GM19238 (cell line): ENCODE results near the gene PCYT1A.
"Not testable (repeated sequence)": the region's sequence is repeated elsewhere in the genome, so short reads cannot be mapped to it uniquely, and the experiment has no call there.

Source experiments
- DNase-seq: peaks from one replicate; pipeline ENCODE4 v3.0.0; 2011; ENCODE audit warnings: low spot score; ENCODE audit not compliant: insufficient read length

PCYT1A gene

GRCh38 chr3:196215493-196216020, 72.0 kb downstream of the PCYT1A start:
- DNase-seq, result no peak

- DNase-seq, result no peak
Observed at GRCh38 chr3:196214783-196215441, 72.6 kb downstream of the PCYT1A start.

- no peak for DNase-seq
Observed at GRCh38 chr3:196210673-196211556, 76.6 kb downstream of the PCYT1A start, which contains the start of gene ZDHHC19. Gene ZDHHC19 (minus strand): TSS chr3:196211400. CDS start chr3:196211315, 85 bp downstream.

- DNase-seq, result not testable (repeated sequence)
Observed at GRCh38 chr3:196209944-196210672, 77.4 kb downstream of the PCYT1A start.

GRCh38 chr3:196208942-196209695, 78.4 kb downstream of the PCYT1A start:
- DNase-seq, result no peak

GRCh38 chr3:196207833-196208607, 79.5 kb downstream of the PCYT1A start:
- peak; percentile 63 for DNase-seq

GRCh38 chr3:196207159-196207832, 80.2 kb downstream of the PCYT1A start:
- DNase-seq, result no peak

- not testable (repeated sequence) for DNase-seq
Observed at GRCh38 chr3:196205442-196206205, 81.9 kb downstream of the PCYT1A start.

- DNase-seq, result no peak
Observed at GRCh38 chr3:196203846-196204245, 83.7 kb downstream of the PCYT1A start.

GRCh38 chr3:196202516-196202970, 85.0 kb downstream of the PCYT1A start:
- DNase-seq, result no peak

GRCh38 chr3:196198771-196199753, 88.5 kb downstream of the PCYT1A start:
- no peak for DNase-seq

- DNase-seq, result no peak
Observed at GRCh38 chr3:196198081-196198675, 89.3 kb downstream of the PCYT1A start.

GRCh38 chr3:196197524-196197923, 90.0 kb downstream of the PCYT1A start:
- no peak for DNase-seq

GRCh38 chr3:196195664-196196265, 91.8 kb downstream of the PCYT1A start:
- DNase-seq, result no peak

- DNase-seq, result no peak
Observed at GRCh38 chr3:196194542-196194915, 93.0 kb downstream of the PCYT1A start.

- DNase-seq, result no peak
Observed at GRCh38 chr3:196193736-196194541, 93.6 kb downstream of the PCYT1A start.
